HUES64 (cell line): Measurements from ENCODE around the gene CNMD.
"Not testable (repeated sequence)": the region's sequence is repeated elsewhere in the genome, so short reads cannot be mapped to it uniquely, and the experiment has no call there.

Source experiments
- H3K27ac ChIP-seq: 2 replicates; pipeline ENCODE4 v1.7.0; 2013; ENCODE audit warnings: low read depth, low read length, inconsistent platforms
- H3K27me3 ChIP-seq: 2 replicates; pipeline ENCODE4 v1.6.1; 2013; ENCODE audit warnings: mild to moderate bottlenecking, low read length; ENCODE audit not compliant: insufficient read depth
- H3K36me3 ChIP-seq: 2 replicates; pipeline ENCODE4 v1.6.1; 2013; ENCODE audit warnings: mild to moderate bottlenecking, low read length; ENCODE audit not compliant: insufficient read depth
- H3K4me1 ChIP-seq: 2 replicates; pipeline ENCODE4 v1.6.1; 2013; ENCODE audit warnings: mild to moderate bottlenecking, low read length, moderate library complexity; ENCODE audit not compliant: insufficient read depth
- H3K4me3 ChIP-seq: 2 replicates; pipeline ENCODE4 v1.5.1; 2013; ENCODE audit warnings: mild to moderate bottlenecking, low read length, moderate library complexity
- H3K9ac ChIP-seq: 2 replicates; pipeline ENCODE4 v1.6.1; 2013; ENCODE audit warnings: mild to moderate bottlenecking, low read depth, low read length
- H3K9me3 ChIP-seq: 2 replicates; pipeline ENCODE4 v1.6.1; 2013; ENCODE audit warnings: low read depth, low read length; ENCODE audit not compliant: insufficient read depth
- WGBS: fragments of 150-250, 120-280 bp; methylation state at CpG from one replicate; pipeline ENCODE4 v1.1.7; 2013; ENCODE audit warnings: missing lambda C conversion rate; 5-methylcytosine and 5-hydroxymethylcytosine counted together

Gene CNMD

GRCh38 chr13:52686376-52686775 lies 53.2 kb downstream of the CNMD start:
- WGBS = 98% methylated on average over 4 of the region's 4 CpGs
- no peak overlapping the region for H3K27ac ChIP-seq
- no peaks in the 10 kb centered on the region for H3K27me3 ChIP-seq
- H3K36me3 ChIP-seq = peaks cover 83% of the 10 kb centered on the region
- H3K4me3 ChIP-seq = no peak overlapping the region
- H3K4me1 ChIP-seq = no peaks in the 10 kb centered on the region
- no peaks in the 10 kb centered on the region for H3K9me3 ChIP-seq
- no peak overlapping the region for H3K9ac ChIP-seq

GRCh38 chr13:52685806-52686205 lies 53.8 kb downstream of the CNMD start:
- not testable (repeated sequence) for H3K27ac ChIP-seq, H3K4me1 ChIP-seq, H3K27me3 ChIP-seq, H3K4me3 ChIP-seq, H3K9me3 ChIP-seq, H3K9ac ChIP-seq
- WGBS = 95% methylated on average over 9 of the region's 9 CpGs
- peaks cover 83% of the 10 kb centered on the region for H3K36me3 ChIP-seq

GRCh38 chr13:52677823-52678222 lies 61.8 kb downstream of the CNMD start:
- H3K36me3 ChIP-seq = peaks cover 92% of the 10 kb centered on the region
- H3K9me3 ChIP-seq = no peaks in the 10 kb centered on the region
- no peaks in the 10 kb centered on the region for H3K4me1 ChIP-seq
- H3K4me3 ChIP-seq = no peak overlapping the region
- no peak overlapping the region for H3K27ac ChIP-seq
- no peak overlapping the region for H3K9ac ChIP-seq
- 93% methylated on average over 1 of the region's 1 CpG for WGBS
- H3K27me3 ChIP-seq = no peaks in the 10 kb centered on the region

- H3K36me3 ChIP-seq = peaks cover 92% of the 10 kb centered on the region
- H3K9ac ChIP-seq = no peak overlapping the region
- H3K4me3 ChIP-seq = no peak overlapping the region
- H3K4me1 ChIP-seq = no peaks in the 10 kb centered on the region; the same call in 1 of the 2 replicates
- H3K27ac ChIP-seq = no peak overlapping the region
- no peaks in the 10 kb centered on the region for H3K9me3 ChIP-seq
- WGBS = 91% methylated on average over 1 of the region's 1 CpG
- no peaks in the 10 kb centered on the region for H3K27me3 ChIP-seq
These were observed 66.2 kb downstream of the CNMD start for GRCh38 chr13:52673465-52673864.

- Histone ChIP-seq H3K27ac (no peak overlapping the region), H3K4me3 (no peak overlapping the region), H3K36me3 (peaks cover 92% of the 10 kb centered on the region), H3K9ac (no peak overlapping the region), H3K9me3 (no peaks in the 10 kb centered on the region), H3K4me1 (no peaks in the 10 kb centered on the region; the same call in 1 of the 2 replicates), H3K27me3 (no peaks in the 10 kb centered on the region)
- WGBS = 97% methylated on average over 7 of the region's 8 CpGs
These were observed 68.9 kb downstream of the CNMD start for GRCh38 chr13:52670726-52671125.

- Histone ChIP-seq H3K27me3 (no peaks in the 10 kb centered on the region), H3K27ac (no peak overlapping the region), H3K4me1 (no peaks in the 10 kb centered on the region; the same call in 1 of the 2 replicates), H3K36me3 (peaks cover 93% of the 10 kb centered on the region), H3K9ac (no peak overlapping the region), H3K9me3 (no peaks in the 10 kb centered on the region), H3K4me3 (no peak overlapping the region)
- 95% methylated on average over 2 of the region's 2 CpGs for WGBS
These were observed 69.9 kb downstream of the CNMD start for GRCh38 chr13:52669677-52670076.

GRCh38 chr13:52665325-52665724 lies 74.3 kb downstream of the CNMD start:
- Histone ChIP-seq H3K27me3 (no peaks in the 10 kb centered on the region), H3K9ac (no peak overlapping the region), H3K27ac (no peak overlapping the region), H3K4me1 (no peaks in the 10 kb centered on the region; the same call in 1 of the 2 replicates), H3K36me3 (peaks cover 99% of the 10 kb centered on the region), H3K4me3 (no peak overlapping the region), H3K9me3 (no peaks in the 10 kb centered on the region)

GRCh38 chr13:52664272-52664671 lies 75.3 kb downstream of the CNMD start:
- H3K9me3 ChIP-seq = no peaks in the 10 kb centered on the region
- H3K4me1 ChIP-seq = no peaks in the 10 kb centered on the region; the same call in 1 of the 2 replicates
- H3K9ac ChIP-seq = no peak overlapping the region
- H3K4me3 ChIP-seq = no peak overlapping the region
- H3K36me3 ChIP-seq = peaks cover 96% of the 10 kb centered on the region
- WGBS = 94% methylated on average over 4 of the region's 4 CpGs
- H3K27ac ChIP-seq = no peak overlapping the region
- no peaks in the 10 kb centered on the region for H3K27me3 ChIP-seq

GRCh38 chr13:52659340-52659739 lies 80.3 kb downstream of the CNMD start:
- Histone ChIP-seq H3K27me3 (no peaks in the 10 kb centered on the region), H3K27ac (no peak overlapping the region), H3K9me3 (no peaks in the 10 kb centered on the region), H3K36me3 (peaks cover 95% of the 10 kb centered on the region), H3K4me1 (peaks cover 5% of the 10 kb centered on the region), H3K9ac (no peak overlapping the region), H3K4me3 (no peak overlapping the region)
- 89% methylated on average over 1 of the region's 2 CpGs for WGBS
